Right lung (tissue), 5 donors: ENCODE data around the gene NYNRIN. TPM values are rescaled to one million over a fixed set of nuclear protein-coding genes. Genes with fewer than 3 reads are reported as not detected.
A peak's percentile ranks its signal among the peaks of the same experiment; 100 is the strongest.
"Not testable (repeated sequence)": the region's sequence is repeated elsewhere in the genome, so short reads cannot be mapped to it uniquely, and the experiment has no call there.

ENCODE experiments used
- DNase-seq, 2 donors: peaks; one replicate each; pipeline ENCODE4 v3.0.0-alpha.2; 2013
- polyA plus RNA-seq, 5 donors: library from polyadenylated mRNA; unstranded; fragments of 120-200 nt; gene quantifications; one replicate each; pipeline versions ENCODE4 v1.2.1 to v1.2.3, GENCODE V29; 2013; ENCODE audit warnings: inconsistent platforms in 1 of 5, low replicate concordance in 1 of 5; ENCODE audit not compliant: insufficient read length in 5 of 5, insufficient read depth in 1 of 5

NYNRIN gene
- polyA plus RNA-seq, 5 donors, result 78.3 to 109 (median 88.7) TPM

DNA sequence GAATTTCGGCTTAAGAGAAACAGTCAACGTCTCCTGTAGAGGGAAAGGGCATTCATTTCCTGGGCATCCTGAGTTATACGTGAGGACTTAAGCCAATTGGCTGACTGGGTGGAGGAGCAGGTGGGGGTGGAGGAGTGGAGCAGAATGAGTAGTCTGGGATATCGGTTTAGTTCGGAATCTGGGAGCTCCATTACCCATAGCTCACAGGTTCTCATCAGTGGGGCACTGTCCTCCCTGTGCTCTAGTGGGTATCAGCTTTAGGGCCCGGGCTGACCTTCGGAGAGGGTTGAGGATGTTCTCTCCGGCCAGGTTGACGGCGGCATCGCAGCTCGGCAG lies 43.1 kb downstream of the NYNRIN start:
- DNase-seq, result no peak

DNA sequence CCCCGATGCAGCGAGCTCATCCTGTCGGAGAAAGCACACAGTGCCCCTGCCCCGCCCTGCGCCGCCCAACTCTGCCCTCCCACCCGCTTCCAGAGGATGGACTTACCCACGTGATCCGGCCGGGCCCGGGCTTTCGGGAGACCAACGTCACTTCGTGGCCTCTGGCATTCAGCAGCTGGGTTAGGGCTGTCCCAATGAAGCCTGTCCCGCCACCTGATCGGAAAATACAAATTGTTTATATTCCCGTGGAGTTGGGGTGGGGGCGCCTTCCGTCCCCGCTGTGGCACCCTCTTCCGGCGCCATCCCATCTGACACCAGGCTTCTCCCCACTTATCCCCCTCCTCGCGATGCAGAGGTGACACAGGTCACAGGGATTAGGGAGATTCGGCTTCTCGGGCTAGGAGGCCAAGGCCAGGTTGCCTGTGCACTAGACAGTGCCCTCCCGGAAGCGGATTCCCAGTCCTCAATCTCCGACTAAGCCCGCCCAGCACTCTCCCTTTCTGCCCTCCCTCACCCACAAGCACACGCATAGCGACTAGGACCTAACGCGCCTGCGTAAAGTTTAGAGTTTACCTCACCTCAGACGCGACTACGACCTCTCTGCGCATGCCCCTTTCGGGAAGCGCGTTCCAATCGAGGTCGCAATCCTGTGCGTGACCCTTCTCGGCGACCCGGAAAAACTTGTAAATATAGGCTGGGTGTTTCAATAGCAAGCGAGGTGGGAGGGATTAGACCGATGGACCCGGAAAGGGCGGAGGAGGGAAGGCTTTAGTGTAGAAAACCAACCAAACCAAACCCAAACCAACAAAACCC lies 43.6 kb downstream of the NYNRIN start, which contains the start of gene SDR39U1:
Gene SDR39U1 (minus strand): TSS at position 537 of the 813 bp plus-strand sequence. CDS start 7 bp downstream, at position 530.
- peak; percentile 99 for DNase-seq

DNA sequence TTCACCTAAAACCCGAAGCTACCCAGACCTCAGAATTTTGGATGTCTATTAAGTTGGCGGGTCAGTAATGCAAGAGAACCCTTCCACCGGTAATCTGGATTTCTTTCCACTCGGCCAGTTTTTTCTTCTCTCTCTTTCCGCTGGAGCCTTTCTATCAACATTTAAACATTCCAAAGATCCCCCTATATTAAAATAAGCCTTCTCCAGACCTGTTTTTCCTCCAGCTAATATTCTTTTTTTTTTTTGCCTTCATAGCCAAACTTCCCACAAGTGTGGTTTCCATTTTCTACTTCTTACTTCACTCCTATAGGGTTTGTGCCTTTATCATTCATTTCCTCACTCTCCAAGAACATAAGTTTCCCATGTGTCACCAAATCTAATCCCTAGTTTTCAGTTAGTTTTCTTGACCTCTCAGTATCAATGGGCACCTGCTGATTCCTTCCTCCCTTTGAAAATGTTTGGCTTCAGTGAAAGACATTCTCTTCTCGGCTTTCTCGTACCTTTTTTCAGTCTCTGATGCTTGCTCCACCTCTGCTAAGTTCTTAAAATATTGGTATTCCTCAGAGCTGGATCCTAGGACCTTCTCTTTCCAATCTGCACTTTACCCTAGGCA lies 44.4 kb downstream of the NYNRIN start:
- DNase-seq, result no peak

DNA sequence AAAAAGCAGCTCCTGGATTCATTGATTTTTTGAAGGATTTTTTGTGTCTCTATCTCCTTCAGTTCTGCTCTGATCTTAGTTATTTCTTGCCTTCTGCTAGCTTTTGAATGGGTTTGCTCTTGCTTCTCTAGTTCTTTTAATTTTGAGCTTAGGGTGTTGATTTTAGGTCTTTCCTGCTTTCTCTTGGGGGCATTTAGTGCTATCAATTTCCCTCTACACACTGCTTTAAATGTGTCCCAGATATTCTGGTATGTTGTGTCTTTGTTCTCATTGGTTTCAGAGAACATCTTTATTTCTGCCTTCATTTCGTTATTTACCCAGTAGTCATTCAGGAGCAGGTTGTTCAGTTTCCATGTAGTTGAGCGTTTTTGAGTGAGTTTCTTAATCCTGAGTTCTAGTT lies 52.0 kb downstream of the NYNRIN start:
- not testable (repeated sequence) for DNase-seq

DNA sequence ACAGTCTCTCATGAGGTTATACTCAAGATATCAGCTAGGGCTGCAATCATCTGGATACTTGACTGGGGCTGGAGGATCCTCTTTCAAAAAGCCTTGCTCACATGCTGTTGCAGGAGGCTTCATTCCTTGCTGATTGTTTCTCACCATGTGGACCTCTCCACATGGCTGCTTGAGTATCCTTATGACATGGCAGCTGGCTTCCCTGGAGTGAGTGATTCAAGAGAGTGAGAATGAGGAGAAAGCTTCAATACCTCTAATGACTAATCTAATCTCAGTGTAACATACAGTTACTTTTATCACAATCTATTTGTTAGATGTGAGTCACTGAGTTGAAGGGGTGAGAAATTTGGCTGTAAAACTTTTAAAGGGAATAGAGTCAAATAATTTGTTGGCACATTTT lies 58.2 kb downstream of the NYNRIN start:
- DNase-seq, result no peak

DNA sequence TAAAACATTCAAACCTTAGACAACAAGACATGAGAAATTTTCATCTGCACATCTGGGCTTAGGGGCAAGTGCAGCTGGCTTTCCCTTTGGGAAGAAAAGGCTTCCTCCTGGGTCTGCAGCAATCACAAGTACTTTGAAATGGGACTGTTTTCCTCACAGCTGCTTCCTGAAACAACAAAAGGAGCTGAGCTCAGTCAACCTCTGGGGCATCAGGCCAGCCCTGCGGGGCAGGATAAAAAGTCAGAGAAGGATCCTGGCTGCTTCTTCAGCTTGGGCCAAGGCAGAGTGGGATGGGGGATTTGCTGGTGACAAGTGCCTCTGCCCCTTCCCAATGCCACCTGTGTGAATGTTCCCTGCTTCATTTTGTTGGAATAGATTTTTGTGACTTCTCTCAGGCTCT lies 59.9 kb downstream of the NYNRIN start:
- no peak for DNase-seq

DNA sequence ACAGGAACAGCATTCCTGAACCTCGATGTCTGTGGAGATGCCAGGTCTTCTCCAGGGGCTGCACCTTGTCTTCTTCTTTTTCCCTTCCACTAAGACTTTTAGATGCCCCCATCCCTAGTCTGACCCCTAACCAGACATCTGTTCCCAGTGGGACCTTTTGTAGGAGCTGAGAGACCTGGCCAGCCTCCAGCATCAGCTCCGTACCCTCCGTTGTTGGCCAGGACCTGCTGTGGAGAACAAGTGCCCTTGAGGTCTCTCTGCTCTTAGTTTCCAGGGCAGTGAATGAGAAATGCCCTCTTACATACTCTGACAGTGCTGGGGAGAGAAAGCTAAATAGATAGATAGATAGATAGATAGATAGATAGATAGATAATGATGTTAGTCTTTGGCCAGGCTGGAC lies 60.5 kb downstream of the NYNRIN start:
- no peak for DNase-seq

DNA sequence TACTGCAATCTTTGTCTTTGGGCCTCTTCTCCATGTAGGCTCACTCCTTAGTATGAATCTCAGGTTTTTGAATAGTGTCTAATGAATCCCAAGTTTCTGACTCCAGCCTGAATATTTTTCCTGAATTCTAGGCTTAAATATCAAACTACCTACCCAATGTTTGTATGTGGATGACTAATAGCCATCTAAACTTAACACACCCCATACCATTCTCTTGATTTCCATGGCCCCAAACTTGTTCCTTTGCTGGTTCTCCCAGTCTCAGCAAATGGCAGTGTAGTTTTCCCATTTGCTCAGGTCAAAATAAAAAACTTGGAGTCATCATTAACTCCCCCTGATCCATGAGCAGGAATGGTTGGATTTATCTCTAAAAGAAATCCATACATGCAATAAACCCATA lies 62.5 kb downstream of the NYNRIN start:
- no peak for DNase-seq

DNA sequence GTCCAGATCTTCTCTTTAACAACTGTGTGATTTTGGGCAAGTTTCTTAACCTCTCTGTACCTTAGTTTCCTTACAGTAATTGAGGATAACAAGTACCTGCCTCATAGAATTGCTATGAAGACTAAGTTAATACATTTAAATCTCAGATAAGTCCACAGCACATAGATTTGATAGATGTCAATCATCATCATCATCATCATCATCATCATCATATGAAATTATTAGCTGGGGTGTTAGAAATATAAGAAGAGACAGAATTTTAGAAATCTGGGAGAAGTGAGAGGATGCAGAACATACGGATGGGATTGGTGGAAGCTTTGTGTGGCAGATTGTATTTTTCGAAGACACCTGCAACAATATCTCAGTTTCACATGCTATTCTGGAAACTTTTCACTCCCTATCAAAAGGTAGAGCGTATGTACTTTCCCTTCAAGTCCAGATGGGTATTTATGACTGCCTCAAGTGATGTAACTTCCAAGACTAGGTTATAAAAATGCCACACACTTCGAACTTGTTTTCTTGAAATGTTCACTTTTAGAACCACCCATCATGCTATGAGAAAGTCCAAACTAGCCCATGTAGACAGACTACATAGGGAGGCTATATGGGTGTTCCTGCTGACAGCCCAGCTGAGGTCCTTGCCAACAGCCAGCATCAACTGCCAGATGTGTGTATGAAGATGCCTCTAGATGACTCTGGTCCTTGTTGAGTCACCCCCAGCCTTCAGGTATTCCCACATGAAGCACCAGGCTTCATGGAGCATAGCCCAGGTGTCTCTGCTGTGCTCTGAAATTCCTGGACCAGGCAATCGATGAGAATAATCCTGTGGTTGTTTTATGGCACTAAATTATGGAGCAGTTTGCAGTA lies 64.4 kb downstream of the NYNRIN start:
- DNase-seq, result no peak

DNA sequence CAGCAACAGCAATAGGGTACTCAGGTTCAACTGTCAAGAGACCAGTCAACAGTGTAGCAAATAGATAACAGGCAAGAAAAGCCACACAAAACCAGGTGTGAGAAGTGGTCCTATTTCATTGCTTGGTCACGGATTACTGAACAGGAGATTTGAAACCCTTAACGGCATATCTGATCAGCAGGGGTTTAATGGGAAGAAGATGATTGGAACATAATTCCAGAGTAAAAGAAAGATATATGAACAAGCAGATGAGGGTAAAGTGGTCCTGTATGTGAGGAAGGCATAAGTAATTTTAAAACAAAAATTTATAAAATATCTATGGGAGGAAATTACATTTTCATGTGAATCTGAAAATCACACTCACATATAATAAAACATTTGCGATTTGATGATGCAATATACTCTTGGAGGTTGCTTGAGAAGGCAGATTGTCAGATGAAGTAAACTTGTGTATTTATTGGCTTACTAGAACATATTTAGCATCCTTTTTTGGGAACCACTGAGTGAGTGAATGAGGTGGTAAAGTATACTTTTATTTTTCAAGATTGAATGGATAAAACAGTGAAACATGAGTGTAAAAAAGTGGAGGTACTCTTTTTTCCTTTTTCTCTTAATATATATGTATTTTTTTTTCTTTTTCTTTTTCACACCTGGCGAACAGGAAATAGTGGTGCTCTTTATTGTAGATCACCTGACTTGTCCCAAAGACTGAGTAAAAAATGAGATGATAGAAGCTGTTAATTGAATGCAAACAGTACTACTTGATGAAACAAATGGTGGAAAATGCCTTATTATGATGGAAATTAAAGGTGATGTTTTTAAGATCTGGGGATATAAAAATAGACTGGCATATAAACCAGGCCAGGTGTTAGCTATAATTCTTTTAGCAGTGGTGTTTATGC lies 65.3 kb downstream of the NYNRIN start:
- DNase-seq, result no peak

DNA sequence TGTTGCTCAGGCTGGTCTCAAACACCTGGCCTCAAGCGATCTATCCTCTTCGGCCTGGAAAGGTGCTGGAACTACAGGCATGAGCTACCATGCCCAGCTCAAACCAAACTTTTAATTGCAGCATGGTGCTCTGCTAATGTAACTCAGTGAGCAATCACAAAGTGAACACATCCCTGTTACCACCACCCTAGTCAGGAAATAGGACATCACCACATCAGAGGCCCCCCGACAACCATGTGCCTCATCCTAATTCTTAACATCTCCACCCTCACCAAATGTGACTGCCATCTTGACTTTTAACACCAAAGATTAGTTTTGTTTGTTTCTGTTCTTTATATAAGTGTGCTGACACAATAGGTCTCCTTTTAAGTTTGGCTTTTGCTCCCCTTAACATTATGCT lies 66.6 kb downstream of the NYNRIN start:
- DNase-seq, result no peak

DNA sequence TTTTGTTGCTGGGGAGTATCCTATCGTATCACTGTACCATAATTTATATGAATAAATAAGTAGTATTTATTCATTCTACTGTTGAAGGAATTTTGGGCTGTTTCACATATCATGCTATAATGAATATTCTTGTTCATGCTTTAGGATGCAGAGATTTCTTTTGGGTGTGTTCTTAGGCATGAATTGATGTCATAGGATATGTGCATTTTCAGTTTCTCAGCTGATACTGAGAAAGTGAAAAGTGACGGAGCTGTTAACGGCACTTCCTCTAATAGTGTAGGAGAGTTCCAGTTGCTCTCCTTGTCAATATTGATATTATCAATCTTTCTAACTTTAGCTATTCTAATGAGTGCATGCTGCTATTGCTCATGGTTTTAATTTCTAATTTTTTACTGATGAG lies 67.0 kb downstream of the NYNRIN start:
- DNase-seq, result no peak

Other genes with a start within 250 kb of the NYNRIN start
- 10 to 100 TPM; 49.8 to 68.6 (median 57.2) TPM for gene IRF9, start 237.7 kb upstream of the NYNRIN start, polyA plus RNA-seq
- gene REC8, start 226.9 kb upstream of the NYNRIN start, polyA plus RNA-seq, result 10 to 100 TPM; 36.6 to 67.1 (median 48.2) TPM
- 10 to 100 TPM; 20.2 to 37.0 (median 24.5) TPM for gene IPO4, start 210.2 kb upstream of the NYNRIN start, polyA plus RNA-seq
- 10 to 100 TPM; 24.6 to 44.1 (median 33.8) TPM for gene TM9SF1, start 203.6 kb upstream of the NYNRIN start, polyA plus RNA-seq
- gene TSSK4, start 193.3 kb upstream of the NYNRIN start, polyA plus RNA-seq, result 10 to 100 TPM in 3 of 5 donors, 1 to 10 TPM in 2; 9.5 to 12.2 (median 11.9) TPM
- 10 to 100 TPM; 53.9 to 67.6 (median 62.3) TPM for gene CHMP4A, start 185.5 kb upstream of the NYNRIN start, polyA plus RNA-seq
- gene MDP1, start 182.9 kb upstream of the NYNRIN start, polyA plus RNA-seq, result 10 to 100 TPM; 11.8 to 17.2 (median 13.5) TPM
- 100 to 1,000 TPM; 209 to 239 (median 224) TPM for gene NEDD8, start 166.6 kb upstream of the NYNRIN start, polyA plus RNA-seq
- 100 to 1,000 TPM in 4 of 5 donors, 10 to 100 TPM in 1; 92.7 to 120 (median 114) TPM for gene GMPR2, start 166.1 kb upstream of the NYNRIN start, polyA plus RNA-seq
- gene TINF2, start 156.4 kb upstream of the NYNRIN start, polyA plus RNA-seq, result 10 to 100 TPM; 53.7 to 62.0 (median 60.9) TPM
- gene TGM1, start 135.8 kb upstream of the NYNRIN start, polyA plus RNA-seq, result 1 to 10 TPM; 2.0 to 4.7 (median 3.5) TPM
- gene RABGGTA, start 127.4 kb upstream of the NYNRIN start, polyA plus RNA-seq, result 10 to 100 TPM; 19.6 to 28.6 (median 24.9) TPM
- 10 to 100 TPM; 38.8 to 54.7 (median 43.2) TPM for gene DHRS1, start 99.2 kb upstream of the NYNRIN start, polyA plus RNA-seq
- gene NOP9, start 99.2 kb upstream of the NYNRIN start, polyA plus RNA-seq, result 10 to 100 TPM; 21.3 to 26.7 (median 24.3) TPM
- gene CIDEB, start 91.0 kb upstream of the NYNRIN start, polyA plus RNA-seq, result 10 to 100 TPM in 4 of 5 donors, 1 to 10 TPM in 1; 9.6 to 16.6 (median 14.1) TPM
- gene LTB4R2, start 88.9 kb upstream of the NYNRIN start, polyA plus RNA-seq, result 1 to 10 TPM; 3.4 to 5.2 (median 4.7) TPM
- gene LTB4R, start 87.5 kb upstream of the NYNRIN start, polyA plus RNA-seq, result 1 to 10 TPM; 5.2 to 6.9 (median 6.2) TPM
- 10 to 100 TPM; 26.9 to 37.3 (median 33.8) TPM for gene ADCY4, start 63.9 kb upstream of the NYNRIN start, polyA plus RNA-seq
- gene RIPK3, start 59.0 kb upstream of the NYNRIN start, polyA plus RNA-seq, result 1 to 10 TPM; 2.1 to 3.6 (median 2.8) TPM
- 100 to 1,000 TPM in 1 of 5 donors, 10 to 100 TPM in 4; 64.5 to 102 (median 88.3) TPM for gene NFATC4, start 30.8 kb upstream of the NYNRIN start, polyA plus RNA-seq
- gene CBLN3, start 30.7 kb downstream of the NYNRIN start, polyA plus RNA-seq, result 1 to 10 TPM; 2.6 to 4.0 (median 3.6) TPM
- gene KHNYN, start 31.0 kb downstream of the NYNRIN start, polyA plus RNA-seq, result 10 to 100 TPM; 41.3 to 53.1 (median 50.2) TPM
- gene SDR39U1, start 43.8 kb downstream of the NYNRIN start, polyA plus RNA-seq, result 10 to 100 TPM; 37.5 to 61.9 (median 48.8) TPM
- under 1 TPM in 2 of 5 donors, not detected in 3; 0.26 to 0.49 TPM for gene CMA1, start 109.3 kb downstream of the NYNRIN start, polyA plus RNA-seq
- 1 to 10 TPM in 4 of 5 donors, under 1 TPM in 1; 0.66 to 2.1 (median 1.4) TPM for gene CTSG, start 177.2 kb downstream of the NYNRIN start, polyA plus RNA-seq
- 1 to 10 TPM in 2 of 5 donors, under 1 TPM in 2, not detected in 1; 0.41 to 1.5 (median 0.99) TPM for gene GZMH, start 210.7 kb downstream of the NYNRIN start, polyA plus RNA-seq
- 1 to 10 TPM in 3 of 5 donors, under 1 TPM in 2; 0.70 to 2.2 (median 1.1) TPM for gene GZMB, start 235.2 kb downstream of the NYNRIN start, polyA plus RNA-seq